BE2C (cell line): ENCODE measurements around the gene CDKL5.

Experiments
- DNase-seq: peaks from one replicate; pipeline ENCODE4 v3.0.0-alpha.2; 2020
- H3K27me3 ChIP-seq: fragments of 250-450 bp; sonication (Bioruptor Pico); 2 replicates; pipeline ENCODE4 v1.5.1; 2020; ENCODE audit warnings: mild to moderate bottlenecking
- H3K36me3 ChIP-seq: fragments of 250-450 bp; sonication (Bioruptor Pico); 2 replicates; pipeline ENCODE4 v1.5.1; 2020; ENCODE audit warnings: mild to moderate bottlenecking
- H3K4me1 ChIP-seq: fragments of 250-450 bp; sonication (Bioruptor Pico); 2 replicates; pipeline ENCODE4 v1.5.1; 2020
- H3K4me3 ChIP-seq: 2 replicates; pipeline ENCODE4 v1.5.1; 2011; ENCODE audit warnings: low read depth, low read length
- H3K9me3 ChIP-seq: fragments of 250-450 bp; sonication (Bioruptor Pico); 2 replicates; pipeline ENCODE4 v1.5.1; 2020
- CTCF ChIP-seq: IDR thresholded peaks from 2 replicates; pipeline ENCODE4 v1.5.1; 2012; ENCODE audit warnings: mild to moderate bottlenecking, low read depth, low read length

Gene CDKL5

GRCh38 chrX:18607966-18608365, 182.6 kb downstream of the CDKL5 start:
- Histone ChIP-seq H3K4me3 (no peak overlapping the region), H3K36me3 (no peaks in the 10 kb centered on the region), H3K27me3 (no peaks in the 10 kb centered on the region), H3K9me3 (no peaks in the 10 kb centered on the region), H3K4me1 (no peaks in the 10 kb centered on the region)
- no peak for TF ChIP-seq CTCF
- DNase-seq = no peak

- H3K27me3 ChIP-seq = no peaks in the 10 kb centered on the region
- no peaks in the 10 kb centered on the region for H3K36me3 ChIP-seq
- no peak overlapping the region for H3K4me3 ChIP-seq
- no peaks in the 10 kb centered on the region for H3K4me1 ChIP-seq
- no peak for DNase-seq
- no peak for TF ChIP-seq CTCF
- H3K9me3 ChIP-seq = no peaks in the 10 kb centered on the region
Measured at GRCh38 chrX:18613930-18614639, 188.7 kb downstream of the CDKL5 start.

GRCh38 chrX:18616688-18617406, 191.4 kb downstream of the CDKL5 start:
- Histone ChIP-seq H3K9me3 (no peaks in the 10 kb centered on the region), H3K36me3 (no peaks in the 10 kb centered on the region), H3K4me1 (no peaks in the 10 kb centered on the region), H3K27me3 (no peaks in the 10 kb centered on the region), H3K4me3 (no peak overlapping the region)
- no peak for TF ChIP-seq CTCF
- DNase-seq = no peak

GRCh38 chrX:18617407-18617750, 192.0 kb downstream of the CDKL5 start:
- H3K4me3 ChIP-seq = no peak overlapping the region
- H3K4me1 ChIP-seq = no peaks in the 10 kb centered on the region
- no peaks in the 10 kb centered on the region for H3K9me3 ChIP-seq
- no peaks in the 10 kb centered on the region for H3K36me3 ChIP-seq
- no peaks in the 10 kb centered on the region for H3K27me3 ChIP-seq
- no peak for DNase-seq
- no peak for TF ChIP-seq CTCF

- DNase-seq = no peak
- no peak for TF ChIP-seq CTCF
- H3K9me3 ChIP-seq = no peaks in the 10 kb centered on the region
- H3K27me3 ChIP-seq = no peaks in the 10 kb centered on the region
- H3K36me3 ChIP-seq = no peaks in the 10 kb centered on the region
- no peaks in the 10 kb centered on the region for H3K4me1 ChIP-seq
- H3K4me3 ChIP-seq = no peak overlapping the region
Measured at GRCh38 chrX:18619288-18619687, 193.9 kb downstream of the CDKL5 start.

- DNase-seq = no peak
Measured at GRCh38 chrX:18620349-18620748, 194.9 kb downstream of the CDKL5 start.

More at GRCh38 chrX:18620349-18620748, 194.9 kb downstream of the CDKL5 start:
- H3K27me3 ChIP-seq = no peaks in the 10 kb centered on the region
- TF ChIP-seq CTCF = no peak
- no peaks in the 10 kb centered on the region for H3K36me3 ChIP-seq
- no peaks in the 10 kb centered on the region for H3K4me1 ChIP-seq
- no peak overlapping the region for H3K4me3 ChIP-seq
- no peaks in the 10 kb centered on the region for H3K9me3 ChIP-seq
